Choroid plexus epithelial cell (primary cell): ENCODE results near the gene PRR20G.
"Not testable (repeated sequence)": the region's sequence is repeated elsewhere in the genome, so short reads cannot be mapped to it uniquely, and the experiment has no call there.

Experiments used
- DNase-seq: peaks from one replicate; pipeline ENCODE4 v3.0.0-alpha.2; 2010; ENCODE audit warnings: low read depth
- H3K4me3 ChIP-seq: 2 replicates; pipeline ENCODE4 v1.5.1; 2011; ENCODE audit warnings: low read depth, mild to moderate bottlenecking, control low read depth, low read length, moderate library complexity
- TF ChIP-seq, protein P1 (sequence below): conservative IDR thresholded peaks from 2 replicates; pipeline ENCODE4 v1.5.1; 2011; ENCODE audit warnings: low read depth, mild to moderate bottlenecking, control low read depth, inconsistent platforms, low read length, moderate library complexity

PRR20G gene

DNA sequence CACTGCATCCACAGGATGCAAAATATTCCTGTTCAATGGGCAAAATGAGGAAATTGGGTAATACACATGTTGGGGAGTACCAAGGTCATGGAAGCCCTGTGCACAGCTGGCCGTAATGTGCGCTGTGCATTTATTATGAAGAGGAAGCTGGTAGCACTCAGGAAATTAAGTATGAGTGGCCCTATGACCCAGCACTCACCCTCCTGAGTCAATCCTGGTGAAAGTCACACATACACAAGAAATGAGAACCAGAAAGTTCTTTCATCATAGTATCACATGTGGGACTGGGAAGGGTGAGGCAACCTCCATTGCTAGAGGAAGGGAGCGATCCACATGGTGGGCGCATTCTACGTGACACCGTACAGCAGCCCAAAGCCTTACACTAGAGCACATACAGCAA lies 11.4 kb upstream of the PRR20G start:
- TF ChIP-seq, protein P1, sequence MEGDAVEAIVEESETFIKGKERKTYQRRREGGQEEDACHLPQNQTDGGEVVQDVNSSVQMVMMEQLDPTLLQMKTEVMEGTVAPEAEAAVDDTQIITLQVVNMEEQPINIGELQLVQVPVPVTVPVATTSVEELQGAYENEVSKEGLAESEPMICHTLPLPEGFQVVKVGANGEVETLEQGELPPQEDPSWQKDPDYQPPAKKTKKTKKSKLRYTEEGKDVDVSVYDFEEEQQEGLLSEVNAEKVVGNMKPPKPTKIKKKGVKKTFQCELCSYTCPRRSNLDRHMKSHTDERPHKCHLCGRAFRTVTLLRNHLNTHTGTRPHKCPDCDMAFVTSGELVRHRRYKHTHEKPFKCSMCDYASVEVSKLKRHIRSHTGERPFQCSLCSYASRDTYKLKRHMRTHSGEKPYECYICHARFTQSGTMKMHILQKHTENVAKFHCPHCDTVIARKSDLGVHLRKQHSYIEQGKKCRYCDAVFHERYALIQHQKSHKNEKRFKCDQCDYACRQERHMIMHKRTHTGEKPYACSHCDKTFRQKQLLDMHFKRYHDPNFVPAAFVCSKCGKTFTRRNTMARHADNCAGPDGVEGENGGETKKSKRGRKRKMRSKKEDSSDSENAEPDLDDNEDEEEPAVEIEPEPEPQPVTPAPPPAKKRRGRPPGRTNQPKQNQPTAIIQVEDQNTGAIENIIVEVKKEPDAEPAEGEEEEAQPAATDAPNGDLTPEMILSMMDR: no peak
- H3K4me3 ChIP-seq: no peak overlapping the region
- no peak for DNase-seq

DNA sequence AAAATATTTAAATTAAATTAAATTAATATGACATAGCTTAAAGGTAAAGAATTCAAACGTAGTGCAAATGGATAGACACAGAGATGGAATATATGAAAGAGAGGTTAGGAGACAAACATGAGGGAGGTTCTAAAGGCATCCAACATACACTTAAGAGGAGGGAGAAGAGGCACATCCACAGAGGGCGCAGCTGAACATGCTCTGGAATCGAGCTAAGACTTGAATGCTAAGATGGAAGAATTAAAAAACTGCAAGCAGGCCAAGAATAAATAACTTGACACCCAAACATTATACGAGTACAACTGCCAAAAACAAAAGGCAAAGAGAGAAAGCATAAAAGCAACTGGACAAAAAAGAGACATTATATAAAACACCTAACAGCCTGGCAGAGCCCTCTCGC lies 9.1 kb upstream of the PRR20G start:
- DNase-seq: no peak

DNA sequence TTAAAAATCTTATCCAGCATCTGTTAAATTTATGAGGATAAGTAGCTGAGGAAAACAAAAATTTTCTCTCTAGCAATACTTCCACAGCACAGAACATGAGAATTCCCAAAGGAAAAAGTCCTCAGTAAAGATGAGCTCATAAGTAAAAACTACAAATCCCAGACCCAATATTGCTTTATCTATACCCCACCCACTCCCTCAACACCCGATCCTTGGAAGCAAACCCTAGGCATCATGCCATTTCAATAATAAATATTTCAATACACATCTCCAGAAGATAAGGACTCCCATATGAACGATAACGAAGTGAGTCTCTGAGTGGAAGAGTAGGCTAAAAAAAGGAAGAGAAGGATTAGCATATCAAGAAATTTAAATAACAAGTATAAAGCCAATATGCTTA lies 8.3 kb upstream of the PRR20G start:
- TF ChIP-seq, protein P1: no peak
- H3K4me3 ChIP-seq: no peak overlapping the region
- no peak for DNase-seq

More for the DNA sequence above, 9.1 kb upstream of the PRR20G start:
- TF ChIP-seq, protein P1: no peak
- H3K4me3 ChIP-seq: no peak overlapping the region

DNA sequence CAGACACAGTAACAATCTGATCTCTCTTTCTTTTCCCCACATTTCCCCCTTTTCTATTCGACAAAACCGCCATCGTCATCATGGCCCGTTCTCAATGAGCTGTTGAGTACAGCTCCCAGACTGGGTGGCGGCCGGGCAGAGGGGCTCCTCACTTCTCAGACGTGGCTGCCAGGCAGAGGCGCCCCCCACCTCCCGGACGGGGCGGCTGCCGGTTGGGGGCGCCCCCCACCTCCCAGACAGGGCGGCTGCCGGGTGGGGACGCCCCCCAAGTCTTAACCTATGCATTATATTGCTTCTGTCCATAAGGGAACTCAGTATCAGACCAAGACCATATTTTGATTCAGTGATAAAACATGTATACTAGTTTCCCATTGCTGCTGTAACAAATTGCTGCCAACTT lies 5.8 kb upstream of the PRR20G start:
- DNase-seq, H3K4me3 ChIP-seq: not testable (repeated sequence)

DNA sequence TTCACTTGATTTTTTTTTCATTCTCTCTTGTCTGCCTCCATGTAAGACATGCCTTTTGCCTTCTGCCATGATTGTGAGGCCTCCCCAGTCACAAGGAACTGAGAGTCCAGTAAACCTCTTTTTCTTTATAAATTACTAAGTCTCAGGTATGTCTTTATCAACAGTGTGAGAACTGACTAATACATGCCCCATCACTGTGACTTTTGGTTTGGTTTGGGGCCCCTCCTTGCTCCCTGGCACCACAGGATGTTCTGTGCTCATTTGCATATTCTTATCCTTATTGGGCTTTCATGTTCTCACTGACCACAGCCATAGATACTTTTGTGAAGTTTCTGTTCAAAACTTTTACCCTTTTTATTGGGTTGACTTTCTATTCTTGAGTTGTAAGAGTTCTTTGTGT lies 3.8 kb upstream of the PRR20G start:
- DNase-seq: no peak
- H3K4me3 ChIP-seq: no peak overlapping the region
- TF ChIP-seq, protein P1: no peak

GRCh38 chr3:127291114-127291513 lies 3.3 kb upstream of the PRR20G start:
- TF ChIP-seq, protein P1: no peak
- H3K4me3 ChIP-seq: no peak overlapping the region
- no peak for DNase-seq

GRCh38 chr3:127289706-127290575 lies 2.1 kb upstream of the PRR20G start:
- TF ChIP-seq, protein P1: no peak
- no peak for DNase-seq
- H3K4me3 ChIP-seq: no peak overlapping the region
